ENCODE results near the gene ERF.
A peak's percentile ranks its signal among the peaks of the same experiment; 100 is the strongest.

ERF gene

GRCh38 chr19:42234364-42234763 is 20.6 kb downstream of the ERF start:
- DNase-seq, result no peak

- DNase-seq, result no peak
Measured at GRCh38 chr19:42233678-42234292, 21.1 kb downstream of the ERF start.

- peak; percentile 43 for DNase-seq
Measured at GRCh38 chr19:42233106-42233505, 21.8 kb downstream of the ERF start.

GRCh38 chr19:42232435-42232834 is 22.5 kb downstream of the ERF start:
- DNase-seq, result no peak

- no peak for DNase-seq
Measured at GRCh38 chr19:42230571-42230970, 24.4 kb downstream of the ERF start.

GRCh38 chr19:42229855-42230351 is 25.0 kb downstream of the ERF start:
- no peak for DNase-seq

GRCh38 chr19:42229301-42229854 is 25.6 kb downstream of the ERF start:
- no peak for DNase-seq

GRCh38 chr19:42228641-42229040 is 26.3 kb downstream of the ERF start:
- no peak for DNase-seq

- no peak for DNase-seq
Measured at GRCh38 chr19:42226886-42227285, 28.0 kb downstream of the ERF start.

- no peak for DNase-seq
Measured at GRCh38 chr19:42225718-42226292, 29.1 kb downstream of the ERF start.

GRCh38 chr19:42224940-42225717 is 29.8 kb downstream of the ERF start:
- DNase-seq, result no peak

- DNase-seq, result no peak
Measured at GRCh38 chr19:42220751-42221097, 34.2 kb downstream of the ERF start.

- DNase-seq, result peak; percentile 99
Measured at GRCh38 chr19:42219812-42220750, 34.8 kb downstream of the ERF start, which contains the start of gene ZNF526. ZNF526 (plus strand) TSS chr19:42220312; CDS start chr19:42224404, 4,092 bp downstream.

GRCh38 chr19:42217520-42218437 is 37.1 kb downstream of the ERF start, which contains the start of gene DEDD2:
DEDD2 (minus strand) TSS chr19:42217677; CDS start chr19:42217007, 670 bp downstream.
- peak; percentile 98 for DNase-seq

GRCh38 chr19:42216653-42217519 is 38.0 kb downstream of the ERF start:
- DNase-seq, result peak; percentile 78

- no peak for DNase-seq
Measured at GRCh38 chr19:42214810-42215485, 40.0 kb downstream of the ERF start.

- DNase-seq, result no peak
Measured at GRCh38 chr19:42212886-42213285, 42.0 kb downstream of the ERF start.

- DNase-seq, result no peak
Measured at GRCh38 chr19:42208612-42209011, 46.3 kb downstream of the ERF start.

- no peak for DNase-seq
Measured at GRCh38 chr19:42207767-42208271, 47.1 kb downstream of the ERF start.
